ENCODE data around the gene RAP1B. TPM values are rescaled to one million over a fixed set of nuclear protein-coding genes. Genes with fewer than 3 reads are reported as not detected.

Gene RAP1B
- total and polyA plus RNA-seq, 9 of the 15 experiments (the other 6 are each of a cell fraction or from before 2014, with no cell fraction given), result 107 to 309 (median 170) TPM

DNA sequence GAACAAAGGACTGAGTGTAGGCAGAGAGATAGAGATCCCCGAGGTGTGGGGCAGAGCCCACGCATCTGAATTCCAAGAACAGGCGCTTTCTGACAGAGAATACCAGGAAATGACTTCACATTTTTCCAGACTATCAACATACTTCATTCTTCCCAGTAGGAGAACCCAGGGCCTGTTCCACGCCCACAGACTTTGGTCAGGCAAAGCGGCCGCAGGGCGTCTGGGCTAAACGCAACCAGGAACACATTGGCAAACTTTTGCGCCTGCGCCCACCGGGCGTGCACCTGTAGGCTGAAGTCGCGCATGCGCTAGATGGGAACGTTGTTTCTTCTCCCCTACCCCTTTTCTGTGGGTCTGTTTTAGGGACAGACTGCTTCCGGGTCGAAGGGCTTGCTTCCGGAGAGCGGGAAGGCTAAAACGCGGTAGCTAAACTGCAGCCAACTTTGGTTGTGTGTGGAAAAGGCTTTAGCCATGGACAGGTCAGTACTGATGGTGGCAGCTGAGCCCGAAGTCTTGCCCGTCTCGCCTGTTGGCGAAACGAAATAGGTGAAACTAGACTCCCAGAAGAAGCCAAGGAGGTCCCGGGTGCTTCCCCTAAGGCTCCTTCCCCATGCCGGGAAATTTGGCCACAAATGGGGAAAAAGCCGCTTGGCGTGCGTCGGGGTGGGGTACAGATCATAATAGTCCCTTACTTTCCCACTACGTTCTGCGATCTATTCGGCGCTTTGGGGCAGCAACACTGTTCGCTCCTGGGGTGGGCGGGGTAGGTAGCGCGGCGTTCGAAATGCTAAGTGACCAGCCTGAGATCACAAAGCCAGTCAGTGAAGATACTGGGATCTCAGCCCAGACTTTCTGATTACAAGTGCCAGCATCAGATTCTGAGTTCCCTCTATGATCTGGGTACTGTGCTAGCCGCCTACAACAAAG is 76.2 kb downstream of the RAP1B start, which contains the start of gene NUP107 (continued):
- TF ChIP-seq ZNF146 (CRISPR knock-in tag; IDR thresholded peaks at IDR 0.05; ENCODE audit: unreplicated experiment) (no peak), HCFC1 (IDR thresholded peaks at IDR 0.05; ENCODE audit: low read depth, low read length) (peak; percentile 96), NEUROD1 (IDR thresholded peaks at IDR 0.05; ENCODE audit: borderline replicate concordance, low read depth, low read length, partially characterized antibody) (peak; percentile 60), RHOXF2B (CRISPR knock-in tag; conservative IDR thresholded peaks at IDR 0.05) (no peak), ZC3H4 (CRISPR knock-in tag; IDR thresholded peaks at IDR 0.05; ENCODE audit: borderline replicate concordance) (no peak), SREBF1 (IDR thresholded peaks at IDR 0.05; ENCODE audit: borderline replicate concordance, low read depth, low read length) (peak; percentile 93), GATA2 (CRISPR knock-in tag; IDR thresholded peaks at IDR 0.05) (no peak; the same call in 1 of the 2 replicates), MCM2 (IDR thresholded peaks at IDR 0.05; ENCODE audit: low read depth) (no peak), ZNF165 (CRISPR knock-in tag; IDR thresholded peaks at IDR 0.05; ENCODE audit: borderline replicate concordance) (no peak), ZNF436 (CRISPR knock-in tag; IDR thresholded peaks at IDR 0.05) (no peak), POLR3A (IDR thresholded peaks at IDR 0.05; ENCODE audit: borderline replicate concordance, extremely low read depth, insufficient read depth, insufficient read length) (no peak), ZNF785 (CRISPR knock-in tag; IDR thresholded peaks at IDR 0.05) (no peak), RBM39 (optimal IDR thresholded peaks at IDR 0.05; ENCODE audit: low read depth, low read length) (no peak)
- TF ChIP-seq, protein P1, sequence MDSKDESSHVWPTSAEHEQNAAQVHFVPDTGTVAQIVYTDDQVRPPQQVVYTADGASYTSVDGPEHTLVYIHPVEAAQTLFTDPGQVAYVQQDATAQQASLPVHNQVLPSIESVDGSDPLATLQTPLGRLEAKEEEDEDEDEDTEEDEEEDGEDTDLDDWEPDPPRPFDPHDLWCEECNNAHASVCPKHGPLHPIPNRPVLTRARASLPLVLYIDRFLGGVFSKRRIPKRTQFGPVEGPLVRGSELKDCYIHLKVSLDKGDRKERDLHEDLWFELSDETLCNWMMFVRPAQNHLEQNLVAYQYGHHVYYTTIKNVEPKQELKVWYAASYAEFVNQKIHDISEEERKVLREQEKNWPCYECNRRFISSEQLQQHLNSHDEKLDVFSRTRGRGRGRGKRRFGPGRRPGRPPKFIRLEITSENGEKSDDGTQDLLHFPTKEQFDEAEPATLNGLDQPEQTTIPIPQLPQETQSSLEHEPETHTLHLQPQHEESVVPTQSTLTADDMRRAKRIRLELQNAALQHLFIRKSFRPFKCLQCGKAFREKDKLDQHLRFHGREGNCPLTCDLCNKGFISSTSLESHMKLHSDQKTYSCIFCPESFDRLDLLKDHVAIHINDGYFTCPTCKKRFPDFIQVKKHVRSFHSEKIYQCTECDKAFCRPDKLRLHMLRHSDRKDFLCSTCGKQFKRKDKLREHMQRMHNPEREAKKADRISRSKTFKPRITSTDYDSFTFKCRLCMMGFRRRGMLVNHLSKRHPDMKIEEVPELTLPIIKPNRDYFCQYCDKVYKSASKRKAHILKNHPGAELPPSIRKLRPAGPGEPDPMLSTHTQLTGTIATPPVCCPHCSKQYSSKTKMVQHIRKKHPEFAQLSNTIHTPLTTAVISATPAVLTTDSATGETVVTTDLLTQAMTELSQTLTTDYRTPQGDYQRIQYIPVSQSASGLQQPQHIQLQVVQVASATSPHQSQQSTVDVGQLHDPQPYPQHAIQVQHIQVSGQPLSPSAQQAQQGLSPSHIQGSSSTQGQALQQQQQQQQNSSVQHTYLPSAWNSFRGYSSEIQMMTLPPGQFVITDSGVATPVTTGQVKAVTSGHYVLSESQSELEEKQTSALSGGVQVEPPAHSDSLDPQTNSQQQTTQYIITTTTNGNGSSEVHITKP (IDR thresholded peaks at IDR 0.05; ENCODE audit: partially characterized antibody), result peak; percentile 25
- TF ChIP-seq, protein P2, sequence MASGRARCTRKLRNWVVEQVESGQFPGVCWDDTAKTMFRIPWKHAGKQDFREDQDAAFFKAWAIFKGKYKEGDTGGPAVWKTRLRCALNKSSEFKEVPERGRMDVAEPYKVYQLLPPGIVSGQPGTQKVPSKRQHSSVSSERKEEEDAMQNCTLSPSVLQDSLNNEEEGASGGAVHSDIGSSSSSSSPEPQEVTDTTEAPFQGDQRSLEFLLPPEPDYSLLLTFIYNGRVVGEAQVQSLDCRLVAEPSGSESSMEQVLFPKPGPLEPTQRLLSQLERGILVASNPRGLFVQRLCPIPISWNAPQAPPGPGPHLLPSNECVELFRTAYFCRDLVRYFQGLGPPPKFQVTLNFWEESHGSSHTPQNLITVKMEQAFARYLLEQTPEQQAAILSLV (tag; IDR thresholded peaks at IDR 0.05), result no peak
- TF ChIP-seq, protein P3, sequence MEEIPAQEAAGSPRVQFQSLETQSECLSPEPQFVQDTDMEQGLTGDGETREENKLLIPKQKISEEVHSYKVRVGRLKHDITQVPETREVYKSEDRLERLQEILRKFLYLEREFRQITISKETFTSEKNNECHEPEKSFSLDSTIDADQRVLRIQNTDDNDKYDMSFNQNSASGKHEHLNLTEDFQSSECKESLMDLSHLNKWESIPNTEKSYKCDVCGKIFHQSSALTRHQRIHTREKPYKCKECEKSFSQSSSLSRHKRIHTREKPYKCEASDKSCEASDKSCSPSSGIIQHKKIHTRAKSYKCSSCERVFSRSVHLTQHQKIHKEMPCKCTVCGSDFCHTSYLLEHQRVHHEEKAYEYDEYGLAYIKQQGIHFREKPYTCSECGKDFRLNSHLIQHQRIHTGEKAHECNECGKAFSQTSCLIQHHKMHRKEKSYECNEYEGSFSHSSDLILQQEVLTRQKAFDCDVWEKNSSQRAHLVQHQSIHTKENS (CRISPR knock-in tag; IDR thresholded peaks at IDR 0.05), result no peak

Data from K562 (cell line).